Hepatocyte (in vitro differentiated cells): Measurements from ENCODE around the gene GALNT17.

Experiments
- CTCF ChIP-seq: fragments of 200-600 bp; sonication (generic); IDR thresholded peaks from 2 replicates; pipeline ENCODE4 v1.5.1; 2016; ENCODE audit warnings: antibody characterized with exemption, mild to moderate bottlenecking; ENCODE audit not compliant: poor library complexity
- EZH2 ChIP-seq: fragments of 200-600 bp; sonication (generic); IDR thresholded peaks from 2 replicates; pipeline ENCODE4 v1.6.1; 2016; ENCODE audit warnings: antibody characterized with exemption, mild to moderate bottlenecking, borderline replicate concordance
- EZH2phosphoT487 ChIP-seq: fragments of 200-600 bp; sonication (generic); IDR thresholded peaks from one replicate; pipeline ENCODE4 v1.6.1; 2018; ENCODE audit warnings: antibody characterized with exemption, mild to moderate bottlenecking, low read depth, moderate library complexity; ENCODE audit not compliant: unreplicated experiment, severe bottlenecking

- no peak for TF ChIP-seq CTCF
- TF ChIP-seq EZH2: no peak
- no peak for TF ChIP-seq EZH2phosphoT487
Observed at GRCh38 chr7:71682841-71683781, 551.2 kb downstream of the GALNT17 start.
